CD8-positive, alpha-beta memory T cell (primary cell): ENCODE data around the gene PODXL. TPM values are rescaled to one million over a fixed set of nuclear protein-coding genes. Genes with fewer than 3 reads are reported as not detected.

Source experiments
- CTCF ChIA-PET: fragments of 350-600 bp; sonication (Branson Sonifier 250); formaldehyde crosslinking; loops from one replicate; lab custom pipeline; 2021; ENCODE audit warnings: antibody characterized with exemption; lab: Charles Lee
- POLR2A ChIA-PET: fragments of 350-600 bp; sonication (Branson Sonifier 250); formaldehyde crosslinking; loops from one replicate; lab custom pipeline; 2021; ENCODE audit warnings: antibody characterized with exemption; lab: Charles Lee
- DNase-seq, 5 donors: peaks; one replicate each; pipeline versions ENCODE4 v3.0.0 to v3.0.0-alpha.2; 2020 to 2022; ENCODE audit warnings: mixed read lengths in 1 of 5
- H3K27ac ChIP-seq: one replicate; pipeline ENCODE4 v1.7.0; 2013; ENCODE audit warnings: low read depth, mild to moderate bottlenecking, low read length, moderate library complexity
- H3K27me3 ChIP-seq: 2 replicates; pipeline ENCODE4 v1.7.0; 2013; ENCODE audit warnings: low read length, mild to moderate bottlenecking; ENCODE audit not compliant: insufficient read depth, poor library complexity, severe bottlenecking
- H3K36me3 ChIP-seq: 2 replicates; pipeline ENCODE4 v1.7.0; 2013; ENCODE audit warnings: mild to moderate bottlenecking, low read length, moderate library complexity; ENCODE audit not compliant: insufficient read depth
- H3K4me1 ChIP-seq: 2 replicates; pipeline ENCODE4 v1.7.0; 2013; ENCODE audit warnings: mild to moderate bottlenecking, low read length, moderate library complexity; ENCODE audit not compliant: insufficient read depth
- H3K4me3 ChIP-seq: 2 replicates; pipeline ENCODE4 v1.7.0; 2013; ENCODE audit warnings: mild to moderate bottlenecking, low read length
- H3K9me3 ChIP-seq: 2 replicates; pipeline ENCODE4 v1.7.0; 2013; ENCODE audit warnings: mild to moderate bottlenecking, low read length
- H3K27ac Mint-ChIP-seq, 8 donors: one replicate each; pipeline ENCODE4 v1.8.0; 2020 to 2021; ENCODE audit warnings: mixed read lengths in 8 of 8, mild to moderate bottlenecking in 6 of 8, inconsistent platforms in 3 of 8, moderate library complexity in 3 of 8
- H3K27me3 Mint-ChIP-seq, 2 donors: one replicate each; pipeline ENCODE4 v1.8.0; 2020 to 2021; ENCODE audit warnings: mixed read lengths in 2 of 2, mild to moderate bottlenecking in 1 of 2, moderate library complexity in 1 of 2
- H3K36me3 Mint-ChIP-seq, 3 donors: one replicate each; pipeline ENCODE4 v1.8.0; 2020 to 2021; ENCODE audit warnings: mixed read lengths in 3 of 3, inconsistent platforms in 1 of 3, mild to moderate bottlenecking in 1 of 3
- H3K4me1 Mint-ChIP-seq, 3 donors: one replicate each; pipeline ENCODE4 v1.8.0; 2020 to 2021; ENCODE audit warnings: mixed read lengths in 3 of 3, inconsistent platforms in 1 of 3, mild to moderate bottlenecking in 1 of 3
- H3K4me3 Mint-ChIP-seq, 7 donors: one replicate each; pipeline ENCODE4 v1.8.0; 2020 to 2021; ENCODE audit warnings: mixed read lengths in 7 of 7, mild to moderate bottlenecking in 6 of 7, moderate library complexity in 4 of 7, inconsistent platforms in 2 of 7
- H3K9me3 Mint-ChIP-seq, 5 donors: one replicate each; pipeline ENCODE4 v1.8.0; 2020 to 2022; ENCODE audit warnings: mixed read lengths in 5 of 5, mild to moderate bottlenecking in 3 of 5, moderate library complexity in 2 of 5, inconsistent platforms in 1 of 5
- polyA plus RNA-seq: library from polyadenylated mRNA; unstranded; fragments of 300-500 nt; fragmentation: Illumina TruSeq; gene quantifications from one replicate; pipeline ENCODE4 v1.2.3, GENCODE V29; 2021
- total RNA-seq, 2 experiments: library from RNA; stranded (reverse); gene quantifications; one replicate each; pipeline ENCODE4 v1.2.3, GENCODE V29; 2021

Gene PODXL
- total and polyA plus RNA-seq, 3 experiments from 2014 or later = 0.62 to 1.2 (median 1.2) TPM

GRCh38 chr7:131560061-131560460, 3.6 kb upstream of the PODXL start:
- Mint-ChIP-seq H3K36me3 (no peaks in the 10 kb centered on the region), H3K4me3 (peak overlapping the region in 1 of 7 donors; percentile 58), H3K27me3 (peaks cover 9 to 24% of the 10 kb centered on the region in 2 donors), H3K9me3 (no peaks in the 10 kb centered on the region), H3K4me1 (peaks cover 9 to 22% (median 16%) of the 10 kb centered on the region in 3 donors), H3K27ac (no peak overlapping the region)
- H3K36me3 ChIP-seq = no peaks in the 10 kb centered on the region
- CTCF ChIA-PET = no interaction called here
- H3K4me3 ChIP-seq = no peak overlapping the region
- no peak overlapping the region for H3K27ac ChIP-seq
- H3K27me3 ChIP-seq = peaks cover 19% of the 10 kb centered on the region
- POLR2A ChIA-PET = no interaction called here
- H3K9me3 ChIP-seq = no peaks in the 10 kb centered on the region
- DNase-seq = no peak
- H3K4me1 ChIP-seq = peaks cover 21% of the 10 kb centered on the region

GRCh38 chr7:131557652-131558385, 1.4 kb upstream of the PODXL start:
- H3K4me1 Mint-ChIP-seq = peaks cover 11 to 23% (median 18%) of the 10 kb centered on the region in 3 donors
- no peak for DNase-seq
- Histone ChIP-seq H3K9me3 (no peaks in the 10 kb centered on the region), H3K4me3 (no peak overlapping the region), H3K4me1 (peaks cover 23% of the 10 kb centered on the region), H3K36me3 (no peaks in the 10 kb centered on the region), H3K27ac (no peak overlapping the region), H3K27me3 (peaks cover 35% of the 10 kb centered on the region)
- ChIA-PET POLR2A (no interaction called here), CTCF (interaction anchor here (1.4 kb wide), 1 partner anchor 11 kb away, joined by 4 read pairs; no protein-coding TSS in a partner anchor)
- peak overlapping the region in 6 of 7 donors; percentile 11 to 82 (median 80) for H3K4me3 Mint-ChIP-seq
- no peaks in the 10 kb centered on the region for H3K9me3 Mint-ChIP-seq
- H3K36me3 Mint-ChIP-seq = no peaks in the 10 kb centered on the region
- peak overlapping the region in 1 of 8 donors; percentile 30 for H3K27ac Mint-ChIP-seq
- H3K27me3 Mint-ChIP-seq = peaks cover 13 to 37% of the 10 kb centered on the region in 2 donors

GRCh38 chr7:131556909-131557651, 652 bp upstream of the PODXL start:
- Mint-ChIP-seq H3K27ac (peak overlapping the region in 3 of 8 donors; percentile 21 to 47 (median 23)), H3K27me3 (peaks cover 15 to 42% of the 10 kb centered on the region in 2 donors), H3K4me1 (peaks cover 11 to 23% (median 18%) of the 10 kb centered on the region in 3 donors), H3K4me3 (peak overlapping the region; percentile 66 to 88 (median 81)), H3K9me3 (no peaks in the 10 kb centered on the region), H3K36me3 (no peaks in the 10 kb centered on the region)
- Histone ChIP-seq H3K36me3 (no peaks in the 10 kb centered on the region), H3K27ac (no peak overlapping the region), H3K4me1 (peaks cover 23% of the 10 kb centered on the region), H3K9me3 (no peaks in the 10 kb centered on the region), H3K27me3 (peaks cover 35% of the 10 kb centered on the region), H3K4me3 (peak overlapping the region; percentile 8)
- peak in 1 of 5 donors; percentile 6 for DNase-seq
- ChIA-PET POLR2A (no interaction called here), CTCF (interaction anchor here (1.4 kb wide), 1 partner anchor 11 kb away, joined by 4 read pairs; no protein-coding TSS in a partner anchor)

GRCh38 chr7:131555552-131556052, 826 bp downstream of the PODXL start:
- no peaks in the 10 kb centered on the region for H3K36me3 ChIP-seq
- Mint-ChIP-seq H3K36me3 (no peaks in the 10 kb centered on the region), H3K27ac (peak overlapping the region in 3 of 8 donors; percentile 7 to 47 (median 11)), H3K27me3 (peaks cover 15 to 40% of the 10 kb centered on the region in 2 donors), H3K4me3 (peak overlapping the region; percentile 76 to 88 (median 83)), H3K4me1 (peaks cover 11 to 23% (median 18%) of the 10 kb centered on the region in 3 donors), H3K9me3 (no peaks in the 10 kb centered on the region)
- ChIA-PET POLR2A (no interaction called here), CTCF (no interaction called here)
- peaks cover 23% of the 10 kb centered on the region for H3K4me1 ChIP-seq
- no peak for DNase-seq
- peaks cover 35% of the 10 kb centered on the region for H3K27me3 ChIP-seq
- no peaks in the 10 kb centered on the region for H3K9me3 ChIP-seq
- no peak overlapping the region for H3K27ac ChIP-seq
- peak overlapping the region; percentile 50 for H3K4me3 ChIP-seq

- CTCF ChIA-PET = interaction anchor here (1.6 kb wide), 1 partner anchor 101 kb away, joined by 3 read pairs; no protein-coding TSS in a partner anchor
- Mint-ChIP-seq H3K27me3 (peaks cover 12 to 39% of the 10 kb centered on the region in 2 donors), H3K4me3 (peak overlapping the region; percentile 76 to 88 (median 83)), H3K4me1 (peaks cover 11 to 23% (median 18%) of the 10 kb centered on the region in 3 donors), H3K36me3 (no peaks in the 10 kb centered on the region), H3K9me3 (no peaks in the 10 kb centered on the region), H3K27ac (peak overlapping the region in 4 of 8 donors; percentile 7 to 78 (median 29))
- no peak for DNase-seq
- POLR2A ChIA-PET = no interaction called here
- no peak overlapping the region for H3K27ac ChIP-seq
- H3K4me3 ChIP-seq = peak overlapping the region; percentile 50
- peaks cover 35% of the 10 kb centered on the region for H3K27me3 ChIP-seq
- peaks cover 23% of the 10 kb centered on the region for H3K4me1 ChIP-seq
- no peaks in the 10 kb centered on the region for H3K9me3 ChIP-seq
- H3K36me3 ChIP-seq = no peaks in the 10 kb centered on the region
Measured at GRCh38 chr7:131554880-131555516, 1.4 kb downstream of the PODXL start.

- peak overlapping the region in 2 of 7 donors; percentile 27 to 62 for H3K4me3 Mint-ChIP-seq
- POLR2A ChIA-PET = no interaction called here
- H3K9me3 ChIP-seq = no peaks in the 10 kb centered on the region
- H3K4me3 ChIP-seq = no peak overlapping the region
- no peak overlapping the region for H3K27ac Mint-ChIP-seq
- H3K4me1 ChIP-seq = peaks cover 23% of the 10 kb centered on the region
- peaks cover 11 to 23% (median 18%) of the 10 kb centered on the region in 3 donors for H3K4me1 Mint-ChIP-seq
- CTCF ChIA-PET = interaction anchor here (0.5 to 2.0 kb wide), 3 partner anchors 9 to 102 kb away, joined by 3 to 4 read pairs (median 3); no protein-coding TSS in a partner anchor
- no peak for DNase-seq
- peaks cover 35% of the 10 kb centered on the region for H3K27me3 ChIP-seq
- H3K9me3 Mint-ChIP-seq = no peaks in the 10 kb centered on the region
- H3K27me3 Mint-ChIP-seq = peaks cover 12 to 37% of the 10 kb centered on the region in 2 donors
- no peak overlapping the region for H3K27ac ChIP-seq
- H3K36me3 Mint-ChIP-seq = no peaks in the 10 kb centered on the region
- H3K36me3 ChIP-seq = no peaks in the 10 kb centered on the region
Measured at GRCh38 chr7:131553931-131554330, 2.5 kb downstream of the PODXL start.

- H3K4me1 ChIP-seq = peaks cover 14% of the 10 kb centered on the region
- H3K36me3 ChIP-seq = no peaks in the 10 kb centered on the region
- Mint-ChIP-seq H3K9me3 (no peaks in the 10 kb centered on the region), H3K36me3 (no peaks in the 10 kb centered on the region), H3K4me3 (no peak overlapping the region), H3K4me1 (peaks cover 9 to 12% (median 12%) of the 10 kb centered on the region in 3 donors), H3K27me3 (peaks cover 9 to 30% of the 10 kb centered on the region in 2 donors), H3K27ac (no peak overlapping the region)
- H3K27ac ChIP-seq = no peak overlapping the region
- H3K9me3 ChIP-seq = no peaks in the 10 kb centered on the region
- peaks cover 27% of the 10 kb centered on the region for H3K27me3 ChIP-seq
- no peak for DNase-seq
- H3K4me3 ChIP-seq = no peak overlapping the region
- ChIA-PET CTCF (no interaction called here), POLR2A (no interaction called here)
Measured at GRCh38 chr7:131552053-131552452, 4.4 kb downstream of the PODXL start.
